Measurements from ENCODE around the gene PHF1.

Gene PHF1

DNA sequence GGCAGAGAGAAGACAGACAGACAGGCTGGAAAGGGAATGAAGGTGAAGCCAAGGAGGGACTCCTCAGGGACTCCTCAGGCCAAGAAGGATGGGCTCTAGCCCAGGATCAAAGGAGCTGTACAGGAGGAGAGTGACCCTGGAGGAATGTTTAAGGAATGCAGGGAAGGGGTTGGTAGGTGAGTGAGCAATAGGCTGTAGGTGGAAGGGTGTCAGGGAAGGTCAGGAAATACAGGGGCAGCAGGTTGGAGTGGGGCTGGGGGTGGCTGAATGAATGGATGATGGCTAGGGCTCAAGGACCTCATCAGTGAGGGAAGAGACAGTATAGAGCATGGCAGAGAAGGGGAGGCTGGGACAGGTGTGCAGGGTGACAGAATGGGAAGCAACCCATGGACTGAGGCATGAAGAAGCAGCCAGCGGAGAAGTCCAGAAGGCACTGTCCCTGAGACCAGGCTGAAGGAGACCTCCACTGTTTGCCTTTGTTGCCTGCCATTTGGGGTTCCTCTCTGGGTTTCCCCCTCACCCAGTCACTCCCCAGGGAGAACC, 22.3 kb downstream of the PHF1 start:
- no peak for DNase-seq

- DNase-seq, result no peak
Observed at GRCh38 chr6:33433544-33434191, 22.9 kb downstream of the PHF1 start.

- no peak for DNase-seq
Observed at GRCh38 chr6:33434961-33435360, 24.1 kb downstream of the PHF1 start.

- DNase-seq, result no peak
Observed at GRCh38 chr6:33437666-33438065, 26.9 kb downstream of the PHF1 start.

GRCh38 chr6:33438978-33439594, 28.3 kb downstream of the PHF1 start:
- no peak for DNase-seq

DNA sequence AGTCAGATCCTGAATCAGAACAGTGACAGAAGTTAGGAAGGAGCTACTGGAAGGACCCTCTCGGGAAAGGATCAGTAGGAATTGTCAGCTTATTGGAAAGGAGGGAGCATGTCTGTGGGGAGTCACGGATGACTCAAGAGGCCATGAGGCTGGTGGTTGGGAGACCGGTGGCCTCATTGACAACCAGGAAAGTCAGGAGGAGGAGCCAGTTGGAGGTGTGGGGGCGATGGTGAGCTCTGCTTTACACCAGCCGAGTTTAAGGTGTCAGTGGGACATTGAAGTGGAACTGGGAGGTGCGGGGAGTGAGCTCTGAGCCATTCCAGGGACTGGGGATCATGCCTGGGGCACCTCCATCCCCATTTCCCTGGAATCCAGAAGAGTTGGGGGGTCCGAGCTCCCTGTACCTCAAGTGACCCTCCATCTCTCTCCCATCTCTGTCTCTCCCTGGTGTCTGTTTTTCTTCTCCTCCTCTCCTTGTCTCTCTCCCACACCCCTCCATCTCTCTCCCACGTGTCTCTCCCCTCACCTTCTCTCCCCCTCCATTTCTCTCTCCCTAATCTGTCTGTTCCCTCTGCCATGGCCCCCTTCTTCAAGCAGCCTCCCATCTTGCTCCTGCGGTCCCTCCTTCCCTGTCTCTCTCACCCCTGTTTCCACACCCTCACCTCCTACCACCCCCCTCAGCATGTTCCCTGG, 29.3 kb downstream of the PHF1 start:
- DNase-seq, result no peak

DNA sequence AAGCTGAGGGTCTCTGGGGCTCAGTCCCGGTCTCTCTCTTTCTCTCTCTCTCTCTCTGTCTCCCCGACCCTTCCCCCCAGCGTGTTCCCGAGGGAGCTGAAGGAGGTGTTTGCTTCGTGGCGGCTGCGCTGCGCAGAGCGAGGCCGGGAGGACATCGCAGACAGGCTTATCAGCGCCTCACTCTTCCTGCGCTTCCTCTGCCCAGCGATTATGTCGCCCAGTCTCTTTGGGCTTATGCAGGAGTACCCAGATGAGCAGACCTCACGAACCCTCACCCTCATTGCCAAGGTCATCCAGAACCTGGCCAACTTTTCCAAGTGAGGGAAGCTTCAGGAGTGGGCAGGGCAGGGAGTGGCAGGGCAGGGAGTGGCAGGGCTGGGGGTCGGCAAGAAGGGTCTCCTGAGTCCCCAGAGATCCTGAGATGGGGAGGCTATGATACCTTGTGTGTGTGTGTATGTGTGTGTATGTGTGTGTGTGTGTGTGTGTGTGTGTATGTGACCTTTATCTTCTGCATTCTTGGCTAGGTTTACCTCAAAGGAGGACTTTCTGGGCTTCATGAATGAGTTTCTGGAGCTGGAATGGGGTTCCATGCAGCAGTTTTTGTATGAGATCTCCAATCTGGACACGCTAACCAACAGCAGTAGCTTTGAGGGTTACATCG, 30.0 kb downstream of the PHF1 start:
- DNase-seq, result no peak

GRCh38 chr6:33441457-33441856, 30.6 kb downstream of the PHF1 start:
- no peak for DNase-seq

GRCh38 chr6:33442283-33442682, 31.5 kb downstream of the PHF1 start:
- no peak for DNase-seq

DNA sequence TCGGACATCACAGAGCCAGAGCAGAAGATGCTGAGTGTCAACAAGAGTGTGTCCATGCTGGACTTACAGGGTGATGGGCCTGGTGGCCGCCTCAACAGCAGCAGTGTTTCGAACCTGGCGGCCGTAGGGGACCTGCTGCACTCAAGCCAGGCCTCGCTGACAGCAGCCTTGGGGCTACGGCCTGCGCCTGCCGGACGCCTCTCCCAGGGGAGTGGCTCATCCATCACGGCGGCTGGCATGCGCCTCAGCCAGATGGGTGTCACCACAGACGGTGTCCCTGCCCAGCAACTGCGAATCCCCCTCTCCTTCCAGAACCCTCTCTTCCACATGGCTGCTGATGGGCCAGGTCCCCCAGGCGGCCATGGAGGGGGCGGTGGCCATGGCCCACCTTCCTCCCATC, 32.2 kb downstream of the PHF1 start:
- DNase-seq, result no peak

DNA sequence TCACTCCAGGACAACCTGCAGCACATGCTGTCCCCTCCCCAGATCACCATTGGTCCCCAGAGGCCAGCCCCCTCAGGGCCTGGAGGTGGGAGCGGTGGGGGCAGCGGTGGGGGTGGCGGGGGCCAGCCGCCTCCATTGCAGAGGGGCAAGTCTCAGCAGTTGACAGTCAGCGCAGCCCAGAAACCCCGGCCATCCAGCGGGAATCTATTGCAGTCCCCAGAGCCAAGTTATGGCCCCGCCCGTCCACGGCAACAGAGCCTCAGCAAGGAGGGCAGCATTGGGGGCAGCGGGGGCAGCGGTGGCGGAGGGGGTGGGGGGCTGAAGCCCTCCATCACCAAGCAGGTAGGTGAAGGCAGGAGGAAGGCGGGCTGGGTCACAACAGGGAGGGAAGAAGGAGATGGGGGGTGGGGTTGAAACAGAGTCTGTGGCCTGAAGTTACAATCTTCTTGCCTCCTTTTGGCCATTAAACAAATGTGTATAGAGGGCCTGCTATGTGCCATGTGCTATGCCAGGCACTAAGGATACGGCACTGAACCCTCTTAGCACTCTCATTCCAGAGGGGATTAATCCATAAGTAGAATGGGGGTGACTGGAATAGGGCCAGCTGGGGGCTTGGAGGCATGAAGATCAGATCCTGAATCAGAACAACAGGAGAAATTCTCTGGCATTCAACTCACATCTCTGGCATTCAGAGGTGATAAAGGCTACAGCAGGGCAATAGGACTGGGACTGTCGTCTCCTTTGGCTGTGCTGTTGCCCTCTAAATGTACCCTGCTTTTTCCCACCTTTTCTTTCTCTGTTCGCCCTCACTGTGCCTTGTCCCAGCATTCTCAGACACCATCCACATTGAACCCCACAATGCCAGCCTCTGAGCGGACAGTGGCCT, 33.0 kb downstream of the PHF1 start:
- no peak for DNase-seq

DNA sequence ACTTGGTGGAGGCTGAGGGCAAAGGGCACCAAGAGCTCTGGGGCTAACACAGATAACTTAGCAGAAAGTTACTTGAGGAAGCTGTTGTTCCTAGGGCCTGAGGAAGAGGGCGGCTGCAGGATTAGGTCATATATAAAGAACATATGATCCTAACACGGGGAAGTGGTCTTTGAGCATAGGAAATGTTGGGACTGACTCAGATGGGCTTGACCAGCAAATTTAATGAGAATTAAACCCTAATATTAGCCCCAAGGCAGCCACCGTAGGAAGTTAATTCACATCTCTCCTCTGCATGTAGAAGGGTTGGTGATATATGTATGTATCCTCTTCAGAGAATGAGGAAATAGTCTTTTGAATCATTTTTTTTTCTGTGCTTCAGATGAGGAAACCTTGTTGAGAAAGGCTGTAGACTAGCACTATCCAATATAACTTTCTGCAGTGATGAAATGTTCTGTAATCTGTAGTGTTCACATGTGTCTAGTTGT, 34.3 kb downstream of the PHF1 start:
- DNase-seq, result no peak

- DNase-seq, result no peak
Observed at GRCh38 chr6:33446356-33446755, 35.5 kb downstream of the PHF1 start.

- no peak for DNase-seq
Observed at GRCh38 chr6:33450434-33450833, 39.6 kb downstream of the PHF1 start.

DNA sequence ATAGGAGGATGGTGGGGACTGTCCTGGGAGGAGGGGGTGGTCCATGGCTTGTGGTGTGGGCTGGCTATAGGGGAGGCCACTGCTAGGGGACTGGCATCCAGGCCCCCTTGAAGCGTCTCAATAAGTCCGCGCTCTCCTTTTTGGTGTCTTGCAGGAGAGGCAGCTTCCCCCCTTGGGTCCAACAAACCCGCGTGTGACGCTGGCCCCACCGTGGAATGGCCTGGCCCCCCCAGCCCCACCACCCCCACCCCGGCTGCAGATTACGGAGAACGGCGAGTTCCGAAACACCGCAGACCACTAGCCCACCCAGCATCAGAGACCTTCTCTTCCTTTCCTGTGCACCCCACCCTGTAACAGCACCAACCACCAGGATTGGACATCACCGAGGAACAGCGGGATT, 40.8 kb downstream of the PHF1 start:
- no peak for DNase-seq

GRCh38 chr6:33452496-33452895, 41.7 kb downstream of the PHF1 start:
- DNase-seq, result no peak

- no peak for DNase-seq
Observed at GRCh38 chr6:33453393-33454008, 42.7 kb downstream of the PHF1 start.

DNA sequence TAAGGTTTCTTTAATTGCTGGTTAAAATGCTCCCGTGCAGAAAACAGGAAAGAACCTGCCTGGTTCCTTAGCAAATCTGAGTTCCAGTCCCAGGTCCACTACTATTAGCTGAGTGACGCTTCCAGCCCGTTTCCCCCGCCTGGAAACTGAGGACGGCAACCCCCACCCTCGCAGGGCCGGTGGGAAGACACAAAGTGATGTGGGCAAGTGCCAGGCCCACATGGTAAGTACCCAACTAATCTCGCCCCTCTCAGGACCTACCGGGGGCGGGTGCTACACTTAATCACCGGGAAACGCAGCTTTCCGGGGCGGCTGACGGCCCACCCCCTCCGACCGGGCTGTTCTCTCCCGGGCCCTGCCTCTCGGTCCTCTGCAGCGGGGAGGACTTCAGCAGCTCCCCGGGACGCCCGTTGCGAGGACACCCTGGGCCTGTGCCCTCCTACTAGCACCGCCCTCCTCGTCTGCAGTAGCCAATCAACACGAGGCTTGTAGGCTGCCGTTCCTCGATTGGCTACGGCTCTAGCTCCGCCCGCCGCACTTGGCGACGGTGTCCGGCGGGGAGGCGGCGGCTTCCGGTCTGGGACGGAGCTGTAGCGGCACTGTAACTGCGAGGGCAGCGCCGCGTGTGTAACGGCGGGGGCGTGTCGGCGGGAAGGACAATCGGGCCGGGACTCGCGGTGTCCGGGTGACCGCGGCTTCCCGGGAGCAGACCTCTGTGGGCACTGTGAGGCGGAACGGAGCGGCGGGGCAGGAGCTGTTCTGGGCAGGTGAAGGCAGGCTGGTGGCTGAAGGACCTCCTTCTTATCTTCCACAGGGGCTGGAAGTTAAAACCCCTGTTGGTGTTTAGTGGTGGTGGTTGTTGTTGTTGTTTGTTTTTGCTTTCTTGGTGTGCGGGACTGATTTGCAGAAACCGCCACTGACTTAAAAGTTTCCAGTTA, 43.5 kb downstream of the PHF1 start, which contains the start of gene ZBTB9:
TSS of gene ZBTB9 (plus strand) at position 568 of the 938 bp plus-strand sequence. CDS start 525 bp downstream, outside the sequence.
- peak; percentile 80 for DNase-seq

DNA sequence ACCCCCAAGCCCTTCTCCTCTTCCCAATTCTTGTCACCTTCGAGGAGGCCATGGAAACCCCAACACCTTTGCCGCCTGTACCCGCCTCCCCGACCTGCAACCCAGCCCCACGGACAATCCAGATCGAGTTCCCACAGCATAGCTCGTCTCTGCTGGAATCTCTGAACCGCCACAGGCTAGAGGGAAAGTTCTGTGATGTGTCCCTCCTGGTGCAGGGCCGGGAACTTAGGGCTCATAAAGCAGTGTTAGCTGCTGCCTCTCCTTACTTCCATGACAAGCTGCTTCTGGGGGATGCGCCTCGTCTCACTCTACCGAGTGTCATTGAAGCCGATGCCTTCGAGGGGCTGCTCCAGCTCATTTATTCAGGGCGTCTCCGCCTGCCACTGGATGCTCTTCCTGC, 44.2 kb downstream of the PHF1 start:
- no peak for DNase-seq

DNA sequence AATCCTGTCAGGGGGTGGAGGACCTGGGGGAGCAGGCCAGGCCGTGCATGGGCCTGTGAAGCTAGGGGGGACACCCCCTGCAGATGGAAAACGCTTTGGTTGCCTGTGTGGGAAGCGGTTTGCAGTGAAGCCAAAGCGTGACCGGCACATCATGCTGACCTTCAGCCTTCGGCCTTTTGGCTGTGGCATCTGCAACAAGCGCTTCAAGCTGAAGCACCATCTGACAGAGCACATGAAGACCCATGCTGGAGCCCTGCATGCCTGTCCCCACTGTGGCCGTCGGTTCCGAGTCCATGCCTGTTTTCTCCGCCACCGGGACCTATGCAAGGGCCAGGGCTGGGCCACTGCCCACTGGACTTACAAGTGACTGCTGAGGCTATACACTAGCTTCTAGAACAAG, 45.3 kb downstream of the PHF1 start:
- no peak for DNase-seq

- DNase-seq, result no peak
Observed at GRCh38 chr6:33458676-33459075, 47.9 kb downstream of the PHF1 start.

Measured in NCI-H1417 treated with DMSO at 0.1 percent for 48 hours (cell line).